ENCODE data around the gene ADAMTS19. TPM values are rescaled to one million over a fixed set of nuclear protein-coding genes. Genes with fewer than 3 reads are reported as not detected.

The ADAMTS19 gene
- total RNA-seq, 1 donor from 2014 or later = under 0.01 TPM

- Histone ChIP-seq H3K4me3 (ENCODE audit: low read depth, low read length) (no peak overlapping the region), H3K36me3 (ENCODE audit: control insufficient read depth, insufficient read depth, low read length) (no peaks in the 10 kb centered on the region), H3K27me3 (ENCODE audit: control insufficient read depth, insufficient read depth, low read length) (no peaks in the 10 kb centered on the region)
- TF ChIP-seq CTCF (IDR thresholded peaks at IDR 0.05; ENCODE audit: insufficient read depth, low read length, severe bottlenecking) = no peak
- FAIRE-seq = no peak
- DNase-seq (ENCODE audit: low read depth) = no peak
These were observed 19.0 kb upstream of the ADAMTS19 start for GRCh38 chr5:129441096-129441495.

GRCh38 chr5:129445379-129445778, 14.7 kb upstream of the ADAMTS19 start:
- no peaks in the 10 kb centered on the region for H3K36me3 ChIP-seq (ENCODE audit: control insufficient read depth, insufficient read depth, low read length)
- no peak overlapping the region for H3K4me3 ChIP-seq (ENCODE audit: low read depth, low read length)
- FAIRE-seq = no peak
- no peaks in the 10 kb centered on the region for H3K27me3 ChIP-seq (ENCODE audit: control insufficient read depth, insufficient read depth, low read length)
- DNase-seq (ENCODE audit: low read depth) = no peak
- no peak for TF ChIP-seq CTCF (IDR thresholded peaks at IDR 0.05; ENCODE audit: insufficient read depth, low read length, severe bottlenecking)

GRCh38 chr5:129447968-129448367, 12.1 kb upstream of the ADAMTS19 start:
- FAIRE-seq (no peak), DNase-seq (ENCODE audit: low read depth) (no peak)
- no peak for TF ChIP-seq CTCF (IDR thresholded peaks at IDR 0.05; ENCODE audit: insufficient read depth, low read length, severe bottlenecking)

GRCh38 chr5:129448654-129449053, 11.4 kb upstream of the ADAMTS19 start:
- Histone ChIP-seq H3K36me3 (ENCODE audit: control insufficient read depth, insufficient read depth, low read length) (no peaks in the 10 kb centered on the region), H3K27me3 (ENCODE audit: control insufficient read depth, insufficient read depth, low read length) (no peaks in the 10 kb centered on the region), H3K4me3 (ENCODE audit: low read depth, low read length) (no peak overlapping the region)
- no peak for DNase-seq (ENCODE audit: low read depth)
- no peak for TF ChIP-seq CTCF (IDR thresholded peaks at IDR 0.05; ENCODE audit: insufficient read depth, low read length, severe bottlenecking)
- FAIRE-seq = no peak

More at GRCh38 chr5:129447968-129448367, 12.1 kb upstream of the ADAMTS19 start:
- no peaks in the 10 kb centered on the region for H3K27me3 ChIP-seq (ENCODE audit: control insufficient read depth, insufficient read depth, low read length)
- no peaks in the 10 kb centered on the region for H3K36me3 ChIP-seq (ENCODE audit: control insufficient read depth, insufficient read depth, low read length)
- H3K4me3 ChIP-seq (ENCODE audit: low read depth, low read length) = no peak overlapping the region

- TF ChIP-seq CTCF (IDR thresholded peaks at IDR 0.05; ENCODE audit: insufficient read depth, low read length, severe bottlenecking) = no peak
- peak; percentile 27 for DNase-seq (ENCODE audit: low read depth)
These were observed 5.6 kb upstream of the ADAMTS19 start for GRCh38 chr5:129454461-129454860.

GRCh38 chr5:129459450-129459776, 685 bp upstream of the ADAMTS19 start:
- no peak for TF ChIP-seq CTCF (IDR thresholded peaks at IDR 0.05; ENCODE audit: insufficient read depth, low read length, severe bottlenecking)
- no peak overlapping the region for H3K4me3 ChIP-seq (ENCODE audit: low read depth, low read length)
- FAIRE-seq = no peak
- peaks cover 3% of the 10 kb centered on the region for H3K27me3 ChIP-seq (ENCODE audit: control insufficient read depth, insufficient read depth, low read length)
- H3K36me3 ChIP-seq (ENCODE audit: control insufficient read depth, insufficient read depth, low read length) = no peaks in the 10 kb centered on the region
- no peak for DNase-seq (ENCODE audit: low read depth)

More at GRCh38 chr5:129454461-129454860, 5.6 kb upstream of the ADAMTS19 start:
- H3K4me3 ChIP-seq (ENCODE audit: low read depth, low read length) = no peak overlapping the region
- no peak for FAIRE-seq
- H3K36me3 ChIP-seq (ENCODE audit: control insufficient read depth, insufficient read depth, low read length) = no peaks in the 10 kb centered on the region
- H3K27me3 ChIP-seq (ENCODE audit: control insufficient read depth, insufficient read depth, low read length) = peaks cover 2% of the 10 kb centered on the region

Measured in bronchial epithelial cell (primary cell).